ENCODE data around the gene PNKP.
A peak's percentile ranks its signal among the peaks of the same experiment; 100 is the strongest.

PNKP gene

GRCh38 chr19:49866933-49867782 lies at the start of gene PNKP:
Gene PNKP (minus strand): TSS chr19:49867576. CDS start chr19:49867204, 372 bp downstream.
- peak; percentile 74 to 85 for DNase-seq (ENCODE audit: low read depth in 2 of 2)

GRCh38 chr19:49915271-49915670 lies 47.9 kb upstream of the PNKP start:
- no peak for DNase-seq (ENCODE audit: low read depth in 2 of 2)

- no peak for DNase-seq (ENCODE audit: low read depth in 2 of 2)
These were observed 46.3 kb upstream of the PNKP start for GRCh38 chr19:49913720-49914119.

DNA sequence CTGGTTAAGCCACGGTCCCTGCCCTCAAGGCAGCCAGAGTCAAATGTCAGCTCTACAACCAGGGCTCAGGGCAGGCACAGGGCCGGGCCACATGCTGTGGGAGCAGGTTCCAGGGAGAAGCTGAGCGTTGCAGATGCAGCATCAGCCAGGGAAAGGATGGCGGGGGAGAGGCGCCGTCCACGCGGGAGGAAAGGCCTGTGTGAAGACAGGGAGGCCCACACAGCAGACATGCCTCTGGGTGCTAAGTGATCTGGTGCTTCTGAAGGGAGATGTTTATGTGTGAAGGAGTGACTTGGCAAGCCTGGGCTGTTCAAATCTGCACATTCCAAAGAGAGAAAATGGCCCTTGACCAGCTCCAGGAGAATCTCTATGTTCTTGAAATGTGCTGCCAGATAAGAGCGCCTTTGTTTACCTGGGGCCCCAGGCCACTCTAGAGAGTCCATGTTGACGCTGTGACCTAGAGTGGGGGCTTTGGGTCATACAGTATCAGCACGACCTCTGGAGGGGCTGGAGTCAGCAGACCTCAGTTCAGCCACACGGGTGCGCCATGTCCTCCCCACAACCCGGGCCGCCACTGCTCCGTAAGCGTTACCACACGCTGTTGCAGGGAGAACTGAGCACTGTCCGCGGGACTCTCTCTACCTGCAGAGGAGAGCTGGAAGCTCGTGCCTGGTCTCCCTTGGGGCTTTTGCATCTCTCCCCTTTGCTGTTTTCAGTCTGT lies 45.7 kb upstream of the PNKP start:
- no peak for DNase-seq (ENCODE audit: low read depth in 2 of 2)

DNA sequence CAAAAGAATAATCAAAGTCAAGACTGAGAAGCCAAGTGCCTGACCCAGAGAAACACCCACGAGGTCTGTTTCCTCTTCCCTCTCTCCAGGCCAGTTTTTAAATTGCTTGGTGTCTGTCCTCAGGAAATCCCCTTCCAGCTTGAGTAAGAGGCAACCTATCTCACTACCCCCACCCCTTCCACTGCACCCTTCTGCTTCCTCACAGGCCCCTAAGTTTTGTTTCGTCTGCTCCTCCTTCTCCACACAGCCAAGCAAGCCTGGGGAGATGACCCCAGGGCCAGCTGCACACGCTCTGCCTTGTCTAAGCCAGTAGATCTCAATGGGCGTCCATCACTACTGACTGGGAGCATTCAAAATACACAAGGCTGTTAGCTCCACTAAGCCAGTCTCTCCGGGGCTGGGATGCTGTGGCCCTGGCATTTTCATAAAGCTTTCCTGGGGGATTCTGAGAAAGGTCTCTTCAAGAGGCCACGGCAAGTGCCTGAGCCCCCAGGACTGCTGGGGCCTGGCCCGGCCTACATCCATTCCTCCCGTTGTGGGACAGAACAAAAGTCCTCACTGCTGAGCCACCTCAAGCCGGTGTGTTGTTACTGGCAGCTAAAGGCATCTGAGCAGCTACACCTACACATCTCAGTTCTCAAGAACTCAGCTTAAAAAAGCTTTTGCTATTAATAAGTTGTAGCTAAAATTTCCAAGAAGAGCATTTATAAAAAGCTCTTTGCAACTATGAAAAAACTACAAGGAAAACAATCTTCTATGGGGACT lies 44.2 kb upstream of the PNKP start:
- DNase-seq (ENCODE audit: low read depth in 2 of 2), result no peak

DNA sequence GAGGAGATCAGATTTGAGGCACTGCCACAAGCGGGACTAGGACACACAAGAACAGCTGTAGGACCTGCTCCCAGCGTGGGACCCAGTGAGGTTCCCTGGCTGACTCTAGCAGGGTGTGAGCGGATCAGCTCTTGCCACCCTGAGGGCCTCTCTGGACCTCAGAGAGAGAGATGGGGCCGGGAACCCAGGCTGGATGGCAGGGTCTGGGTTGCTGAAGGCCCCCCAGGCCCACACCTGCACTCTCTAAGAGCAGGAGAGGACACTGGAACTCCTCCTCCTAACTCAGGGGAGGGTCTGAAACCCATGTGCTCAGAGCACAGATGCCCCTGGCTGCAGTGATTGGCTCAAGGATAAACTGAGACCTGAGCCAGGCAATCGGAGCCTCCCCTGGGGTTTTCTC lies 42.8 kb upstream of the PNKP start:
- DNase-seq (ENCODE audit: low read depth in 2 of 2), result no peak

DNA sequence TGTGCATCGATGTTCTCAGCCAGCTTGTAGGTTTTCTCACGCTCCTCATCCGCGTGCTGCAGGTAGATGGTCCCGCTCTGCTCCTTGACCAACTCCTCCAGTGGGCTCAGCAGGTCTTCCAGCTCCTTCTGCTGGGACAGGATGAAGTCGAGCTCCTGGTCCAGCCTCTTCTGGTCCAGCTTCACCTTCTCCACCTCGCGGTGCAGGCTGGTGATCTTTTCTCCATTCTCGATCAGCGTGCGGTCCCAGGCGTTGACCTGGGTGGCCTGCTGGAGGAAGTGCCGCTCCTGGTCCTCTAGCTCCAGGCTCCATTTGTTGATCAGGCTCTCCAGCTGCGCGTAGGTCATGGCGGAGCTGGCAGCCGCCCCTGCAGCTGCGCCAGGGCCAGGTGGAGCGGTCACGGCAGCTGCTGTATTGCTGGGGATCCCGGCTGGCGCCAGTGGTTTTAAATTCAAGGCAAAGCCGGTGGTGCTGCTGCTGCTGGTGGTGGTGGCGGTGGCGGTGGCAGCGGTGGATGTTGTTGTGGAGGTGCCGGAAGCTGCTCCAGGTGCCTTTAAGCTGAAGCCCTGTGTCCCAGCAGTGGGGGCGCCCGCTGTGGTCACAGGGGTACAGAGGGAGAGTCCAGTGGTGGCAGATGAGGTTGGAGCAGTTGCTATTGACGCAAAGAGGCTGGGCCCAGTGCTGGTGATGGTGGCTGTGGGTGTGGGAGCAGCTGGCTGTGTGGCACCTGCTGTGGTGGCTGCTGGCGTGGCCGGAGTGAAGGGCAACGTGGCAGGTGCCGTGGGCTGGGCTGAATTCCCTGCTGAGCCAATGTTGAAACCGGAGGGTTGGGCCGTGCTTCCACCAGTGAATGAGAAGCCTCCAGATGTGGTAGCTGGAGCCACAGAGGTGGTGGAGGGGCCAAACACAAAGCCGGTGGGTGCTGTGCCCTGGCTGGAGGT lies 41.4 kb upstream of the PNKP start:
- no peak for DNase-seq (ENCODE audit: low read depth in 2 of 2)

- no peak for DNase-seq (ENCODE audit: low read depth in 2 of 2)
These were observed 40.5 kb upstream of the PNKP start for GRCh38 chr19:49907745-49908446.

DNA sequence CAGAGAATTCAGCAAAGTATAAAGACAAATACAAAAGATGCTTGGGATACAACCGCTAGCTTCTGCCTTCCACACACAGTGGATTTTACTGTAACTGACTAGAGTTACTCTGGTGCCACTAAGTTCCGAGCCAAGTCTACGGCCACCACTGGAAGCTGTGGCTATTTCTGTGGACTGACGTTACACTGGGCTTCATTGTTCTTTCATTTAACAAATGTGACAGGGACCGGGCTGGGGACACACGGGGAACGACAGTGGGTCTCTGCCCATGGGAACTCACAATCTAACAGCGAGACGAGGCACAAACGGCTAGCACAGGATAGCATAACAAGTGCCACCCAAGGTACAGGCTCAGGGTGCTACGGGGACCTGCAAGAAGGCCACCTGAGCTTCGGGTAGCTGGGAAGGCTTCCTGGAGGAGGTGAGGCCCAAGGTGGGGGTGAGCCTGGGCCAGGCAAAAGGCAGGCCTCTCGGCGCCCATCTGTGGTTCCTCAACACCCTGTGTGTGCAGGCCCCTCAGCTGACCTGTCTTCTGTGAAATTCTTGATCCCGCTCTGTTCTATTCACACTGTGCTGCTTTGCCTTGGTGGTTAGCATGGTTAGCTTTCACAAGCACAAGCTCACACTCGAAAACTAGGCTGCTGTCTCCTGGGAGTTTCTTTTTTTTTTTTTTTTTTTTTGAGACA lies 39.6 kb upstream of the PNKP start:
- DNase-seq (ENCODE audit: low read depth in 2 of 2), result no peak

DNA sequence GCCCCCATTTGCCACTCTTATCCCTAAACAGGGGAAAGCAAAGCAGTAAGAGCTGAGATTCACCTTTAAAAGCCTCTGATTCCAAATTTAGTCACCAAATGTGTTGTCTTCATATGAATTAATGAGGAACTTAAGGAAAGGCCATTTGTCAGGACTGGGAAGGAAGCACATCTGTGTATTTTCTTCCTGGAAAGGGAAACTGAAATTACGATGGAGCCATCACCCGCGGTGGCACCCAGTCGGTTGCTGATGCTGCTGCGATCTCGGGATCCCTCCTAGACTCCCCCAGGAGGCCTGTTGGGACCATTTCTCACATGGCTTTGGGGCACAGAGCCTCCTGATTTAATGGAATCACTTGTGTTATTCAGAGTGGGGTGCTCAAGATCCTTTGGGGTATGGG lies 36.8 kb upstream of the PNKP start:
- DNase-seq (ENCODE audit: low read depth in 2 of 2), result no peak

DNA sequence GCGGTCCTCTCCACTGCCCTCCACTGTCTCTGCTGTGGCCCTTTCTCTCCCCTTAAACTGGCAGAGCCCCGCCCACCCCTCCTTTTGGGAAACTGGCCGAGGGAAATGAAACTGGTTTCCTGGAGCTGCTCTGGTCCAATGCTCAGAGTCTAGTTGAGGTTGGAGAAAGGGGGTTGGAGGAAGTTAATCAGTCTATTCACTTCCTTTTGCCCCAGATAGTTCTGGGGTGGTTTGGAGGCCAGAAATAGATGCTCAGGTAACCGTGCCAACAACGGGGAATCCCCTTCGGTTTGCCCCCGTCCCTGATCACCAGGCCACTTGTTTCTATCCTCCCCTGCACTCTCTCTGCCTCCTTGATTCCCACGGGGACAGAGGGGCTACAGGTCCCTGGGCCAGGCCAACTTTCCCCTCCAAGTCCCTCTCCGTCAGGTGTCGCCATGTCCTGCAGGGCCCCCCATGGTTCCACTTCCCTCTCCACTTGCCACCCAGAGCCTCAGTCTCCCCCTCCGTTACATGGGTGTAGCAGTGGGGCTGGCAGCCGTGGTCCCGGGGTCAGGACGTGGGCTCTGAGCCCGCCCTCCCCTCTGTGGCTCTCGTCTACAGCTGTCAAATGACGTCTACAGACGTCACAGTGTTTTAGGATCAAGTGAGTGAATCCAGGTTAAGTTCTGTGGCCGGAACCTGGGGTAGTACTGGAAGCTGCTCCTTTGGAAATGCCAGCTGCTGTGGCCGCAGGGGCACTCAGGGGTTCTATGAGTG lies 29.7 kb upstream of the PNKP start, which contains the start of gene IL4I1:
IL4I1 (minus strand) TSS at position 25 of the 759 bp plus-strand sequence. CDS start 727 bp downstream, outside the sequence.
- DNase-seq (ENCODE audit: low read depth in 2 of 2), result peak; percentile 31 to 48

- no peak for DNase-seq (ENCODE audit: low read depth in 2 of 2)
These were observed 28.4 kb upstream of the PNKP start for GRCh38 chr19:49895566-49896297.

- DNase-seq (ENCODE audit: low read depth in 2 of 2), result no peak
These were observed 27.6 kb upstream of the PNKP start for GRCh38 chr19:49894879-49895565.

- DNase-seq (ENCODE audit: low read depth in 2 of 2), result no peak
These were observed 26.8 kb upstream of the PNKP start for GRCh38 chr19:49894011-49894664.

GRCh38 chr19:49892716-49893115 lies 25.3 kb upstream of the PNKP start:
- DNase-seq (ENCODE audit: low read depth in 2 of 2), result no peak

- DNase-seq (ENCODE audit: low read depth in 2 of 2), result no peak
These were observed 24.0 kb upstream of the PNKP start for GRCh38 chr19:49891393-49891792.
